Measurements from ENCODE around the gene ROMO1.
A peak's percentile ranks its signal among the peaks of the same experiment; 100 is the strongest.

Gene ROMO1

DNA sequence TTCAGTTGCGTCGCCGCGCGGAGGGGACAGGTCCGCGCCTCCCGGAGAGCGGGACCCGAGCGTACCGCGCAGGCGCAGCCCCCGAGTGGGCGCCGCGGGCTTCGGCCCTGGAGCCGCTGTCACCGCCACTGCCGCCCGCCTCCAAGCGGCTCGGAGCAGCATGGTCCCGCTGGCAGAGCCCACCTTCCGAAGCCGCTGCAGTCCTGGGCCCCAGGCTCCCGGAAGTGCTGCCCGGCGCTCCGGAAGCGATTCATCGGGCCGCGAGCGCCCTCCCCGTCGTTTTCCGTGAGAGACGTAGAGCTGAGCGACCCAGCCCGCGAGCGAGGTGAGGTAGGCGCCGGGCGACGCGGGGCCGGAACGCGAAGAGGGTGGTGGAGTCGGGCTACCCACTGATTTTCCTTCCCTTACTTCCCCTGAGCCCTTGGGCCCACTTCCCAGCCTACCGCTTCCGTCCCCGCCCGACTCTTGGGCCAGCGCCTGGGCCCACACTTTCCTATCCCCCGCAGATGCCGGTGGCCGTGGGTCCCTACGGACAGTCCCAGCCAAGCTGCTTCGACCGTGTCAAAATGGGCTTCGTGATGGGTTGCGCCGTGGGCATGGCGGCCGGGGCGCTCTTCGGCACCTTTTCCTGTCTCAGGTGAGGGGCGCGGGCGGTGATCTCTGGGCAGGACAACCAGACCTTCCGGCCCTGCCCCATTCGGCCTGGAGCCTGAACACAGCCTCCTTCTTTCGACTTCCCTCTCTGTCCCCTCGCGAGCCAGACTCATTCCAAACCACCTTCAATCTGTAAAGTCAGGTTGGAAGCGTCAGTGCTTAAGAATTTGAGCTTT is at the start of gene ROMO1, which contains the start of gene NFS1:
Gene ROMO1 (plus strand): TSS at position 279 of the 830 bp plus-strand sequence. CDS start 228 bp downstream, at position 507.
Gene NFS1 (minus strand): TSS at position 226 of the 830 bp plus-strand sequence. CDS start 64 bp downstream, at position 162.
- peak; percentile 84 for DNase-seq

DNA sequence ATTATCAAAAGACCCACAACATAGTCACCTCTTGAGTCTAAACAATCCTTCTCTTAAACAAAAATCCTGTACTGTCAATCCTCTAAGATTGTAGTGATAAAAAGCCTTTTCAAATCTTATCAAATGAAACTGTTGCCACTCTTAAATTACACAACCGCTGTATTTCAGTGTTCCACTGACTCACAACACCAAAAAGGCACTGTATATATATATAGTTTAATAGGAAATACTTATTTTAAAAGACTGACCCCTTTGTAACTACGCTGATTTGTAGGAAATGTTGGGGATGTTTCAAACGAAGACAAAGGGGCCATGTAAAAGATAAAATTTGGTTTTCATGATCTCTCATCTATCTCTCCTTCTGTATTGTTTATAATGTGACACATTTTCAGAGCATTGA is 48.6 kb upstream of the ROMO1 start:
- no peak for DNase-seq

DNA sequence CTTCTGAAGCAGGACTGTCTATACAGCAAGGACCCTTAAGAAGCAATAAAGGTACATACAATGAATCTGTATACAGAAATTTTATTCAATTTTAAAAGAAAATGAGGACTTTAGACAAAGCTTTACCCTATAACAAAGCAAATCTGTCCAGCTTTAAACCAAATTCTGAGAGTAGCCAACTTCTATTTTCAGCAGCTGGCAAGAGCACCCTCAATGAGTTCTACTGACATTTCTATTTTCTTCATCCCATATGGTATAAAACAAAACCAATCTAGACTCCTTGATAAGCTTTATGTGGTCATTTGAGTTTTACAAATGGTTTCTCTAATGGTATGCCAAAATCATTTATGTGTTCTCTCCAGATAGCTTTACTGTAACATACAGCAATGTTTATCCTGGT is 47.2 kb upstream of the ROMO1 start:
- no peak for DNase-seq

DNA sequence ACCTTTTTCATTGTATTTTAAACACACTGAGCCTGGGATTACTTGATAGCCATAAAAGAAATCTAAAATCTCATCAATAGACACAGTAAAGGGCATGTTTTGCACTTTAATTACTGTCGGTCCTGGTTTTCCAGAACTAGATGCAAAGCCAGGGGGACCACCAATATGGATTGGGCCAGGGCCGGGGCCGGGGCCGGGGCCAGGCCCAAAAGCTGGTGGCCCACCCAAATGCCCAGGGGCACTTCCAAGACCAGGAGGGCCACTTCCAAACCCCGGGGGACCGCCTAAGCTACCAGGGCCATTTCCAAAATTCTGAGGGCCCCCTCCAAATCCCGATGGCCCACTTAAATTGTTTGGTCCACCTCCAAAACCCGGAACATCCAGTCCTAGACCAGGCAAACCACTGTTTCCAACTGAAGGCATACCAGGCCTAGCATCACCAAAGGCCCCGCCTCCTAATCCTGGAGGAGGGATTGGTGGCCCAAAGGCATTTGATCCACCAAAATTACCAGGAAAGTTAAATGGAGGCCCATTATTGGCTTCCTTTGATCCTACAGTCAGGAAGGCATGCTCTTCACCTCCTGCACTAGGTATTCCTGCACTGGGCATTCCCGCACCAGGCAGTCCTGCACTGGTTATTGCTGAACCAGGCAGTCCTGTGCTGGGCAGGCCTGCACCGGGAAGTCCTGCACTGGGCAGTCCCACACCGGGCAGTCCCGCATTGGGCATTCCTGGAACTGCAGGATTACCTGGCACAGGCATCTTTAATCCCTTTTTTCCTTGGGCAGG is 46.4 kb upstream of the ROMO1 start:
- DNase-seq: no peak

DNA sequence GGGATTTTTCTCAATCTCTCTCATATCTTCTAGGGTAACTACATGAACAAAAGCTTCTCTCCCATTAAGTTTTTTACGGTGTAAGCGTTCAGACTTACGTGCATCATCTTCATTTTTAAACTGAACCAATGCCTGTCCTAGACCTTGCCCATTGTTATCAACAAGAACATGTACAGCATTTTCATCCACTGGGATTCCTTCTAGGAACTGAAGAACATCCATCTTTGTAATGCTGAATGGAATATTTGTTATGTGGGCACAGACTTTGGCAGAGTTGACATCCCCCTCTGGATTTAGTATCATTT is 45.8 kb upstream of the ROMO1 start:
- no peak for DNase-seq

DNA sequence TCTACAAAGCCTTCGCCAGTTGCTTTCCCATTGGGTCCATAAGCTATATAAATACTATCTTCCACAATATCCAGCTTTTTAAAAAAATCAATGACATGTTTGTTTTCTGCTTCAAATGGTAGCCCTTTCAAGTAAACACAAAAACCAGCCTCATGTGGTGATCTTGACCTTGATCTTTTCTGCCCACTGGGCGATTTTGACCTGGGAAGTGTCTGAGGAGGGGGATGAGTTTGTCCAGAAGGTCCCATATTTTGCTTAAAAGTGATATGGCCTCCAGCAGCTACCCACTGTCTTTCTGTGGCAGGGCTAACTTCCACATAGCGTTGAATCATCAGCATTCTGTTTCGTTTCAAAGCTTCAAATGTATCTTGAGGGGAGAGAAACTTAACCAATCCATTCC is 45.3 kb upstream of the ROMO1 start:
- DNase-seq: no peak

DNA sequence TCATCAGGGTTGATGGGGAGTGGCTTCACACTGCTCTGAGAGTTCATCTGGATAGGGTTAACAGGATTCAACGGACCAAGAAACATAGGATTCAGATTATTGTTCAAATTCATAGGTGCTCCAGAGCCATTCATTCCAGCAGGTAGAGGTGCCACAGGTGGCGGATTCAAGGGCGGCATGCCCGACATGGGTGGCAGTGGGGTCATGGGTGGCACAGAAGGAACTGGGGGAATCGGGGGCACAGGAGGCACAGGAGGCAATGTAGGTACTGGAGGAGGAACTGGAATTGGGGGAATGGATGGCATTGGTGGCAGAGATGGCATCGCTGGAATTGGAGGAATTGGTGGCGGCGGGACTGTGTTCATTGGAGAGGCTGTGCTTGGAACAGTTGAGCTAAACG is 44.8 kb upstream of the ROMO1 start:
- DNase-seq: no peak

DNA sequence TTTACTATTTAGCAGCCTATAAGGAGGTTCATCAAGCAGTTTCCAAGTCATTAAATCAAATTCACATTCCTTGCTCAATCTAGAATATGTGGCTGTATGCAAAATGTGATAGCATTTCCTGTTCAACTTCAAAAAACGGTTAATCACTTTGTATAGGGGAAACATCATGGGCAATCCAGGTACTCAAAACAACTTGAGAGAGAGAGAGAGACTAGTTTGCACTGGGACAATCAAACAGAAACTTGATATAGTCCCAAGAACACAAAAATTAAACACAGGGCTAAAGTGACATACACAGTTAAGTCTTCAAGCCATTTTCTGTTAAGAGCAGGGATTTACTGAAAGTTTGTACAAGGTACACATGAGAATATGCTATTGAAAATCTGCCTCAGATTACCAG is 41.9 kb upstream of the ROMO1 start:
- DNase-seq: no peak

DNA sequence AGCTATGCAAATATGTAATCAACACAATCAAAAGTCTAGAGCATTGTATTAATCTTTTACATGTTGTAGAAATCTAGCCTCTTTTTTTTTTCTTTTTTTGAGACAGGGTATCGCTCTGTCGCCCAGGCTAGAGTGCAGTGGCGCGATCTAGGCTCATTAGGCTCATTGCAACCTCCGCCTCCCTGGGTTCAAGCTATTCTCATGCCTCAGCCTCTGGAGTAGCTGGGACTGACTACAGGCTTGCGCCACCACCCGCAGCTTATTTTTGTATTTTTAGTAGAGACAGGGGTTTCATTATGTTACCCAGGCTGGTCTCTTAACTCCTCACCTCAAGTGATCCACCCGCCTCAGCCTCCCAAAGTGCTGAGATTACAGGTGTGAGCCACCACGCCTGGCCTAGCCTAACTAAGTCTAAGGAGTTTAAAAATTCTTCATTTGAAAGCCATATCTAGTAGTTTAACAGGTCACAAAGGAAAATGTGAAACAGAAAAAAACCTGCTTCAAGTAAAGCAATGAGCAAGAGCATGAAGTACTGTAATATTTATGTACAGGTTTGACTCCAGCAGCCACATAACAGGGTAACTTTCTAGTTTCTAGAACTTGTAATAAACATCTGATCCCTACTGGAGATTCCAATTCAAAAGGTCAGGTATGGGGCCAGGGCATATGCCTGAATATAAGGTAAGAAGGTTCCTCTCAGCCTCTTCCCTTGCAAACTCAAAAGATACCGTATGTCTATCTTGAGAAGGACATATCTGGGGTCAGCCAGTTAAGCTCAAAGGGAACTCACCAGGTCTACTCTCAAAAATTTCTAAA is 38.9 kb upstream of the ROMO1 start:
- DNase-seq: no peak

DNA sequence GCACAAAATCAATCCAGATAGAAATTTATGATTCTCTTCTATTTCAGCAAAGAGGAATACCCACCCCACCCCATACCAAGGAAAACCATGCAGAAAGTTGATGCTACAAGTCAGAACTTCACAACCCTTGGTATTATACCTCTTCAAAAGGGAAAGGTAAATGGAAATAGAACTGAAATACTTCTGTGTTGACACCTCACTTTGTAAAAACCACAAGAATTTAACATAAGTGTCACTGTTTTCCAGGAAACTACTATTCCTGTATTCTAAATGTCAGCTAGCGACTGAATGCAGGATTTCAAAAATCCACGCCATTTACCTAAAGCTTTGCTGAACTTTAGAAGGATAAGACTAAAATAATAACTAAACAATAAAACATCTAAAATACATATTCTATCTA is 38.2 kb upstream of the ROMO1 start:
- no peak for DNase-seq

DNA sequence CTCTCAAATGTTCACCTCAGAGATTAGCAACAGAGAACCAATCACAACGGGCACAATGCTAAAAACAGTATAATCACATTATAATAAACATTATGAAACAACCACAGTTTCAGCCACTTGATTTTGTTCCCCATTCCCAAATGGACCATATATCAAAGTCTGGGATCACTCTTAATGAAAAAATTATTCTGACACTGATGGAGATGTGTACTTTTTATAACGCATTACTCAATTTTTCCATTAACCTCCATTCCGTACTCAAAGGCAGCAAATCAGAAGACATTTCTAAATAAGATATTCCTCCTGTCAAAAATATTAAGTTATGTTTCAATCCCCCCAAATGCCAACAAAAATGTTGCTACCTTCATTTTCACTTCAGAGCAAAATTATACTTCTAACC is 37.3 kb upstream of the ROMO1 start:
- no peak for DNase-seq

DNA sequence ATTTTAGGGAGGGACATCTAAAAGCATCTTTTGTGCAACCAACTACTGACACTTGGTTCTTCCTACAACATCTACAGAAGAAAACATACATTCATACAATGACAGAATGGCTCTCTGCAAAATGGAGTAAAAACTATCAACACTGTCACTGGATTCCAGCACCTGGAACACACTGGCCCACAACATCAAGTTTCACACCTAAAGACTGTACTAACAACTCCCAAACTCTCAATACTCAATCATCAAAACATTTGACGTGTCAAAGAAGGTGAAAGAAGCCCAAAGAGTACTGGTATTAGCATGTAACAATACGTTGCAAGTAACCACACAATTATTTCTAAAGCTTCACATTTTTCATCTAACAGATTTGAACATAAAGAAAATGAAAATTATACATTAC is 36.7 kb upstream of the ROMO1 start:
- DNase-seq: no peak

DNA sequence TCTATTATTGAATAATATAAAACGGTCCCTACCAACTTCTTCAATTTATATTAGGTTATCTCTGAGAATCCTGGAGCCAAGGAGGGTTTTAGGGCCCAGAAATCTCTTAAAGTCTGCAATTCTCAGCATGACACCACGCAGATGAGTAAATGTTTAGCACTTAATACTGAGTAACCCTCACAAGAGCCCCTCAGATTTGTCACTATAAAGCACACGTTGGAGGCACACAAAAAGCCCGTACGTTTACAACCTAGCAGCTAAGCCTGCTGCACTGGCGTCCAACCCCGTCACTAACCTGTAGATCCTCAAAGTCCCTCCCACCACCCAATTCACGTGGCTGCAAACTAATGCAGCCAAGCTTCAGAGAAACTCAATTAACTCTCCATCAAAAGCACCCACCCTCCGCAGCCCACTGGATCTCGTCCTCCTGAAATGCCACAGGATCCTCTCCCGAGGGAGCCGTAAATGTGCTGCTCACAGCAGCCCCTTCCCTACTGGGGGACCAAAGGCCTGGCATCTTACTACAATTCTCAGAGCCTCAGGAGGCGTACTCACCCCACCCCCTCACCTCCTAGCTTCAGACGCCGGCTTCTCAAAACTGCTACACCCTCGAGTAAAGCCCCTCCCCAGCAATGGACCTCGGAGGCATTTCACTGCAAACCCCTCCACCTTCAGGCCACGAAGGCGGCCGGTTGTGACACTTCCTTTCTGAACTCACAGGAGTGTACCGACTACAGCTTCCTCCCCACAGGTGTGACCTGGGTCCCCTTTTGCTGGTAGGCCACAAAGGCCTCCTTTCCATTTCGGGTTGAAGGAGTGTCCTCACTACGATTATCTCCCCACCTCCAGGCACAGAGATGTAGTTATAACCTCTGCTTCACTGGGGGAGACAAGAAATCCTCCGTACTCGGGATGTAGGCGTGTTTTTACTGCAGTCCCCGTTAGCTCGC is 35.4 kb upstream of the ROMO1 start:
- DNase-seq: peak; percentile 66

DNA sequence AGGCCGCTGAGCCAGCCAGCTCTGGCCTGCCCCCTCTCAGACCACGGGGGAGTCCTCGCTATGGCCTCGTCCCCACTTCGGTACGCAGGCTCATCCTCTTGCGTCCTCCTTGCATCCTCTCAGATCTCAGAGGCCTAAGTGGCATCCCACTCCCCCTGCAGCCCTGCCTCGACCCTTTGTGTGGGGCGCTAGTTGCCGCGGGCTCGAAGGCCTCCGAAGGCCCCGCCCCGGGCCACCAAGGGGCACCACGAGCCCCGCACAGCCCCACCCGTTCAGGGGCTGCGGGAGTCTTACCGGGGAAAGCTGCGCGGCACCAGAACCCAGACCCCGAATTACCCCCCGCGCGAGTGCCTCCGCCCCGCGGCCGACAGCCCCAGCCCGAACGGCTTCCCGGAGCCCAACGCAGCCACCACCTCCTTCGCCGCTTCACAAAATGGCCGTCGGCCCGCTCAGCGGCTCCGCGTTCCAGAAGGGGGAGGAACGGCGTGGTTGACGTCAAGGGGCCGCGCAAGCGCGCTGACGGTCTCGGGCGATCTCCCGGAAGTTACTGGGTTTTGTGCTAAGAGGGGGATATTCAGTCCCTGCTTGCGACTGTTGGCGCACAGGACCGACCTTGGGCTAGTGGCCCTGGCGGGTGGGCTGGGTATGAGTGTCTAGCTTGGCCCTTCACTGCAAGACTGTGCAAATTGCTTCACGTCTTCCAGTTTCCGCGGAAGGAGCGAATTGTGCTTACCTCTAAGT is 34.6 kb upstream of the ROMO1 start, which contains the start of the genes CPNE1 and RBM12:
Gene CPNE1 (minus strand): TSS at position 435 of the 741 bp plus-strand sequence. CDS start 31,977 bp downstream, outside the sequence.
Gene RBM12 (minus strand): TSS at position 435 of the 741 bp plus-strand sequence. CDS start 9,578 bp downstream, outside the sequence.
- DNase-seq: peak; percentile 92

DNA sequence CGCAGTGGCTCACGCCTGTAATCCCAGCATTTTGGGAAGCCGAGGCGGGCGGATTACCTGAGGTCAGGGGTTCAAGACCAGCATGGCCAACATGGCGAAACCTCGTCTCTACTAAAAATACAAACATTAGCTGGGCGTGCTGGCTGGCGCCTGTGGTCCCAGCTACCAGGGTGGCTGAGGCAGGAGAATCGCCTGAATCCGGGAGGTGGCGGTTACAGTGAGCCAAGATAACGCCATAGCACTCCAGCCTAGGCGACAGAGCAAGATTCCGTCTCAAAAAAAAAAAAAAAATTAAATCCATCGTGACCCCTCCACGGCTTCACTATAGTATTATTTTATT is 33.3 kb upstream of the ROMO1 start:
- no peak for DNase-seq

DNA sequence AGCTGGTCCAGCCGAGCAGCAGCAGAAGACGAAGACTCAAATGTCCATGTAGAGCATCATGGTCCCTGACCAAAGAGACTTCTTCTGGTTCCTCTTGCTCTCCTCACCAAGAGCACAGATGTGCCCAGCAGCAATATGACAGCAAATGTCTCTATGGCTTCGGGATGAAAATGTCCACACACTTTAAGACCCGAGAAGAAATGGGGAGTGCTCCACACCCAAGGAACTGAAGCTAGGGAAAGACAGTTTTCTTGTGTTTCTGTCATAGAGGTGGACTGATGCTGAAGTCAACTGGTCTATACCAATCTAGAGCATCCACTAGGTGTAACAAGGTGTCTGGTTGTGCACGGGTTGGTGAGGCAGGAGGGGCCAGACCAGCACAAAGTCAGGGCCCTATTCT is 30.0 kb upstream of the ROMO1 start:
- DNase-seq: no peak

DNA sequence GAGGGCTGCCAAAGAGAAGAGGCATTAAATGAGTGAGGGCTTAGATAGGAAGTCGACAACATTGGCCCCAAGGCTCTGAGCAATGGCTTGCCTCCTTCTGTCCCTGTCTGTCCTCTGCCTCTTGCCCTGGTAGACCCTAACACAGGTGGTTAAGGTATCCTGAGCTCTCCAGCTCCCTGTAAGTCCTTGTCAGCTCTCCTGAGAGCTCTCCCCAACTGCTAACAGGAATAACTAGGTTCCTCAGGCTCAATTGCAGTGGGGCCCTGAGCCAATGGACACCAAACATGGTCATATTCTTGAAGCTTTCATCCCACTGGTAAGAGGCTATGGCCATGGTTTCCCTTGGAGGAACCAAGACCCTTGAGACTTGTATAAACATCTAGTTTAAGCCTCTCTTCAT is 29.5 kb upstream of the ROMO1 start:
- no peak for DNase-seq

DNA sequence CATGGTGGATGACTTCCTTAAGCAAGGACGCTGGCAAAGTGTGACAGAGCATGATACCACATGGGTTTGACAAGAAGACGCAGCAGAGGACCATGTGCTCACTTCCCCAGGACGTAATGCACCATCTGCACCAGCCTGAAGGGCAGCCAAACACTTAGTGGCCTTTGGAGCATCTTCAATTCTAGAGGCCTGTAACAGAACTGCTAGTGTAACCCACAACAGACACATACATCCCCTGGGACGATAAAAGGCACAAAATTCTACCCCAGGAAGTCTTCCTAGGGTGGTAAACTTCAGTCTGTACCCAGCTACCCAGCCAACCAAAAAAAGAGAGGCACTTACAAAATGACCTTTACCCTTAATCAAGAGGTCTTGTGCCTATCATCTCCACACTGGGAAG is 25.3 kb upstream of the ROMO1 start:
- DNase-seq: no peak

DNA sequence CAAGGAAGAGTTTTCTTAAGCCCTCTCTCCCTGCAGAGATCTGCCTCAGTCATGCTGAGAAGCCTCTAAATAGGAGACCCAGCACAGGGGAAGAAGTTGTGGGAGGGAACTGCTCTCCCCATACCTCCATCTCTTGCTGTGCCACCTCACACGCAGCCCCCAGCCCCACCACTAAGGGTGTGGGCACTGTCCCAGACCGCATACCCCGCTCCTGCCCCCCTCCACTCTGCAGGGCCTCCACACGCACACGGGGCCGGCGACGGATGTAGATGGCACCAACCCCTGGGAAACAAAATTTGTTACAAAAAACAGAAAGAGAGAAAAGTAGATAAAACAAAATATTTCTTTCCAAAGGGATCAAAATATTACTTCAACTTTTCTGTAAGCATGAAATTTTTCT is 24.3 kb upstream of the ROMO1 start:
- no peak for DNase-seq

DNA sequence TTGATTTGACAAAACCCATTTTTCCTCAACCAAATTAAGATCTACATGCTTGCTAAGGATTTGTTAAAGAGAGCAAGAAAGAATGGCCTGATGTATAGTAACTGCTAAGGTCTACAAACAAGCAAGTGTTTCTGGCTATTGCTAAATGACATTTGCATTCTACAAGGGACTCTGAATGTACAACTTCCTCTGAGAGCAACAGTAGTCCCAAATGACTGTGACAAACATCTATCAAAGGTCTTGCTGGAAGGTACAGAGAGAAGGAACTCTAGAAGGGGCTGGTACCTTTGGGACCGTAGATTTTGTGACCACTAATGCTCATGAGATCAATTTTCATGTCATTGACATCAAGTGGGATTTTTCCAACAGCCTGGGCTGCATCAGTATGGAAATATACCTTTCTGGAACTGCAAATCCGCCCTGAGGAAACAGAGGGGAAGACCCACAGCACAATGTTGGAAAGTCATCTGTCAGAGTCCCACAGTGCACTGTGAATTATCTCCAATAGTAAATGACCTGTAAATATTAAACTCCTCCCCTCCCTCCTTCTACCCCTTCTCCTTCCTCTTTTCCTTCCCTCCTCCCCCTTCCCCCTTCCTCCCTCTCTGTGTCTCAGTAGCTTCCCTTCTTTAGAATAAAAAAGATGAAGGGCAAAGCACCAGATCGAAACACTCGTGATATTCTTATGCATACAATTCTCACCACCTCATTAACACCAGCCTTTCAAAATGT is 18.6 kb upstream of the ROMO1 start:
- DNase-seq: no peak

DNA sequence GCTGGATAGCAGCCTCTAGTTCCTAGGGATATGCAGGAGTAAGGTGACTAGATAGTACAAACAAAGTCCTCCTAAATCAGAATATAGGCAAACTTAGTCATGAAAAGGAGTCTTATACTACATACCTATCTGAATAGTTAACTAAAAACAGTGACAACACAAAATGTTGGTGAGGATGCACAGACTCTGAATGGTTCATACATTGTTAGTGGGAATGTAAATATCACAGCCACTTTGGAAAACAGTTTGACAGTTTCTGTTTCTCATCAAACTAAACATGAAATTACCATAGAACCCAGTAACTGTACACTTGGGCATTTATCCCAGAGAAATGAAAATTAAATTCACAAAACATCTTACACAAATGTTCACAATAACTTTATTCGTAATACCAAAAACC is 17.2 kb upstream of the ROMO1 start:
- no peak for DNase-seq
